HEK293 (cell line): Measurements from ENCODE around the gene LEUTX.
A peak's percentile ranks its signal among the peaks of the same experiment; 100 is the strongest.

Experiments used
- CTCF ChIP-seq: fragments of 450-650 bp; formaldehyde crosslinking; IDR thresholded peaks from 2 replicates; pipeline ENCODE4 v1.5.1; 2016; ENCODE audit warnings: missing biosample characterization, missing genetic modification characterization
- EGR2 ChIP-seq: fragments of 450-650 bp; formaldehyde crosslinking; IDR thresholded peaks from 2 replicates; pipeline ENCODE4 v1.5.1; 2016; ENCODE audit warnings: low read depth, missing biosample characterization, missing genetic modification characterization
- HIC1 ChIP-seq: fragments of 450-650 bp; formaldehyde crosslinking; IDR thresholded peaks from 2 replicates; pipeline ENCODE4 v1.5.1; 2016; ENCODE audit warnings: missing biosample characterization, missing genetic modification characterization
- OSR2 ChIP-seq: fragments of 450-650 bp; formaldehyde crosslinking; IDR thresholded peaks from 2 replicates; pipeline ENCODE4 v1.5.1; 2016; ENCODE audit warnings: missing biosample characterization, missing genetic modification characterization
- PBX3 ChIP-seq: sonication (generic); formaldehyde crosslinking; IDR thresholded peaks from 2 replicates; pipeline ENCODE4 v1.8.1; 2022; ENCODE audit warnings: mild to moderate bottlenecking, moderate library complexity, missing genetic modification reagents
- SP2 ChIP-seq: fragments of 450-650 bp; formaldehyde crosslinking; IDR thresholded peaks from 2 replicates; pipeline ENCODE4 v1.5.1; 2016; ENCODE audit warnings: missing biosample characterization, missing genetic modification characterization
- ZNF133 ChIP-seq: fragments of 450-650 bp; formaldehyde crosslinking; IDR thresholded peaks from 2 replicates; pipeline ENCODE4 v1.5.1; 2016; ENCODE audit warnings: missing biosample characterization, missing genetic modification characterization
- ZNF169 ChIP-seq: fragments of 450-650 bp; formaldehyde crosslinking; IDR thresholded peaks from 2 replicates; pipeline ENCODE4 v1.5.1; 2016; ENCODE audit warnings: missing biosample characterization, missing genetic modification characterization
- ZNF350 ChIP-seq: fragments of 450-650 bp; formaldehyde crosslinking; IDR thresholded peaks from 2 replicates; pipeline ENCODE4 v1.5.0; 2017; ENCODE audit warnings: missing biosample characterization, mild to moderate bottlenecking, missing genetic modification characterization
- ZNF48 ChIP-seq: fragments of 450-650 bp; formaldehyde crosslinking; IDR thresholded peaks from 2 replicates; pipeline ENCODE4 v1.5.1; 2016; ENCODE audit warnings: missing biosample characterization, missing genetic modification characterization
- ZNF704 ChIP-seq: fragments of 450-650 bp; formaldehyde crosslinking; IDR thresholded peaks from 2 replicates; pipeline ENCODE4 v1.5.1; 2016; ENCODE audit warnings: missing biosample characterization, missing genetic modification characterization
- ZSCAN30 ChIP-seq: fragments of 450-650 bp; IDR thresholded peaks from 2 replicates; pipeline ENCODE4 v1.5.1; 2018; ENCODE audit warnings: missing biosample characterization, mild to moderate bottlenecking, missing genetic modification characterization, moderate library complexity

GRCh38 chr19:39833464-39834286 lies 55.0 kb downstream of the LEUTX start, which contains the start of gene DYRK1B:
- TF ChIP-seq PBX3 (CRISPR knock-in tag) (no peak), SP2 (peak; percentile 95), EGR2 (tag by site-specific recombination) (peak; percentile 97), ZNF350 (tag by site-specific recombination) (no peak), CTCF (peak; percentile 5; the same call in 1 of the 2 replicates), ZNF704 (tag by site-specific recombination) (no peak; the same call in 1 of the 2 replicates), ZNF133 (tag by site-specific recombination) (peak; percentile 62), ZNF169 (peak; percentile 86; the same call in 1 of the 2 replicates), HIC1 (peak; percentile 95), ZSCAN30 (tag by site-specific recombination) (peak; percentile 95), ZNF48 (tag by site-specific recombination) (no peak), OSR2 (peak; percentile 86; the same call in 1 of the 2 replicates)
